Endothelial cell of umbilical vein (primary cell): ENCODE data around the gene GALNT3.

Experiments
- CTCF ChIP-seq, 2 donors: IDR thresholded peaks; 1 replicate in 1 of 2; 2 replicates in 1 of 2; pipeline ENCODE4 v1.5.1; 2011; ENCODE audit warnings: low read length in 2 of 2, mild to moderate bottlenecking in 2 of 2, moderate library complexity in 2 of 2, control low read depth in 1 of 2, inconsistent platforms in 1 of 2, low read depth in 1 of 2; ENCODE audit not compliant: insufficient read depth in 1 of 2; ENCODE audit errors: extremely low read depth in 1 of 2
- EZH2 ChIP-seq: IDR thresholded peaks from 2 replicates; pipeline ENCODE4 v1.6.1; 2012; ENCODE audit warnings: borderline replicate concordance, low read depth, mild to moderate bottlenecking, moderate library complexity, low read length, inconsistent platforms; ENCODE audit not compliant: severe bottlenecking
- JUN ChIP-seq: IDR thresholded peaks from 2 replicates; pipeline ENCODE4 v1.6.1; 2011; ENCODE audit warnings: borderline replicate concordance, low read depth; ENCODE audit not compliant: insufficient read length, insufficient read depth
- MYC ChIP-seq: IDR thresholded peaks from one replicate; pipeline ENCODE4 v1.6.1; 2011; ENCODE audit warnings: mild to moderate bottlenecking, low read depth, low read length
- POLR2A ChIP-seq: IDR thresholded peaks from 2 replicates; pipeline ENCODE4 v1.6.1; 2012; ENCODE audit warnings: low read depth, mild to moderate bottlenecking, control low read depth, low read length
- POLR2AphosphoS5 ChIP-seq: IDR thresholded peaks from 2 replicates; pipeline ENCODE4 v1.6.1; 2012; ENCODE audit warnings: low read depth, mild to moderate bottlenecking, control low read depth, low read length, moderate library complexity; ENCODE audit not compliant: insufficient read depth
- TF ChIP-seq, protein P1 (sequence below): IDR thresholded peaks from 2 replicates; pipeline ENCODE4 v1.6.1; 2011; ENCODE audit not compliant: insufficient read depth, insufficient read length

DNA sequence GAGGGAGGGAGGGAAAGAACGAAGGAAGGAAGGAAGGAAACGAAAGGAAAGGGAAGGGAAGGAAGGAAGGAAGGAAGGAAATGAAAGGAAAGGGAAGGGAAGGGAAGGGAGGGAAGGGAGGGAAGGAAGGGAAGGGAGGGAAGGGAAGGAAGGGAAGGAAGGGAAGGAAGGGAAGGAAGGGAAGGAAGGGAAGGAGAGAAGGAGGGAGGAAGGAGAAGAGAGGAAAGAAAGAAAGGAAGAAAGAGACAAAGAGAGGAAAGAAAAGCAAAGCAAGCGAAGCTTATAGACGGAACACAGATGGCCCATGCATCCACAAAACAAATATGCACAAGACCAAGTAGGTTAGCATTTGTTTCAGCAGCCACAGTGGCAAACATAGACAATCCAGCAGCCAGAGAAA is 20.4 kb upstream of the GALNT3 start:
- TF ChIP-seq CTCF (IDR thresholded peaks at IDR 0.05; ENCODE audit: extremely low read depth in 1 of 2, insufficient read depth in 1 of 2, low read depth in 1 of 2, low read length in 2 of 2): no peak
- no peak for TF ChIP-seq JUN
- no peak for TF ChIP-seq POLR2A
- TF ChIP-seq, protein P1, sequence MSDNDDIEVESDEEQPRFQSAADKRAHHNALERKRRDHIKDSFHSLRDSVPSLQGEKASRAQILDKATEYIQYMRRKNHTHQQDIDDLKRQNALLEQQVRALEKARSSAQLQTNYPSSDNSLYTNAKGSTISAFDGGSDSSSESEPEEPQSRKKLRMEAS: no peak
- TF ChIP-seq POLR2AphosphoS5: no peak
- no peak for TF ChIP-seq MYC
- no peak for TF ChIP-seq EZH2
